CD4-positive, CD25-positive, alpha-beta regulatory T cell (primary cell): ENCODE results near the gene MARCO. TPM values are rescaled to one million over a fixed set of nuclear protein-coding genes. Genes with fewer than 3 reads are reported as not detected.

Experiments
- ATAC-seq, 2 donors: fragments of 150-1000 bp; cut with Tn5 transposase; one replicate each; pipeline ENCODE4 v1.10.0; 2021; ENCODE audit warnings: low read depth in 2 of 2, moderate number of reproducible peaks in 2 of 2, moderate library complexity in 1 of 2
- DNase-seq, 3 donors: peaks; one replicate each; pipeline versions ENCODE4 v3.0.0 to v3.0.0-alpha.2; 2012 to 2022; ENCODE audit warnings: mixed read lengths in 1 of 3
- H3K27ac ChIP-seq: one replicate; pipeline ENCODE4 v1.7.0; 2013; ENCODE audit warnings: mild to moderate bottlenecking, low read length; ENCODE audit not compliant: insufficient read depth, poor library complexity, severe bottlenecking
- H3K27me3 ChIP-seq: one replicate; pipeline ENCODE4 v1.7.0; 2013; ENCODE audit warnings: low read length; ENCODE audit not compliant: control insufficient read depth, insufficient read depth
- H3K36me3 ChIP-seq: one replicate; pipeline ENCODE4 v1.7.0; 2013; ENCODE audit warnings: mild to moderate bottlenecking, low read length, moderate library complexity; ENCODE audit not compliant: control insufficient read depth, insufficient read depth
- H3K4me1 ChIP-seq: 2 replicates; pipeline ENCODE4 v1.7.0; 2013; ENCODE audit warnings: mild to moderate bottlenecking, low read length; ENCODE audit not compliant: insufficient read depth, control insufficient read depth, poor library complexity, severe bottlenecking
- H3K4me3 ChIP-seq: one replicate; pipeline ENCODE4 v1.7.0; 2013; ENCODE audit warnings: low read depth, mild to moderate bottlenecking, low read length, moderate library complexity
- H3K9me3 ChIP-seq, 2 experiments: 1 replicate in 1 of 2; 2 replicates in 1 of 2; pipeline ENCODE4 v1.7.0; 2013; ENCODE audit warnings: low read length in 2 of 2, mild to moderate bottlenecking in 1 of 2, moderate library complexity in 1 of 2; ENCODE audit not compliant: control insufficient read depth in 2 of 2
- H3K27ac Mint-ChIP-seq, 3 donors: one replicate each; pipeline ENCODE4 v1.8.0; 2020 to 2022; ENCODE audit warnings: mild to moderate bottlenecking in 3 of 3, mixed read lengths in 3 of 3, moderate library complexity in 2 of 3
- H3K27me3 Mint-ChIP-seq: one replicate; pipeline ENCODE4 v1.8.0; 2022; ENCODE audit warnings: mild to moderate bottlenecking, mixed read lengths
- H3K36me3 Mint-ChIP-seq: one replicate; pipeline ENCODE4 v1.8.0; 2020; ENCODE audit warnings: mixed read lengths
- H3K4me1 Mint-ChIP-seq, 4 donors: one replicate each; pipeline ENCODE4 v1.8.0; 2020 to 2022; ENCODE audit warnings: mixed read lengths in 4 of 4, mild to moderate bottlenecking in 1 of 4
- H3K4me3 Mint-ChIP-seq, 4 donors: one replicate each; pipeline ENCODE4 v1.8.0; 2020 to 2022; ENCODE audit warnings: mild to moderate bottlenecking in 4 of 4, mixed read lengths in 4 of 4, moderate library complexity in 3 of 4
- H3K9me3 Mint-ChIP-seq, 7 donors: one replicate each; pipeline ENCODE4 v1.8.0; 2020 to 2022; ENCODE audit warnings: mixed read lengths in 7 of 7, mild to moderate bottlenecking in 3 of 7, moderate library complexity in 2 of 7
- polyA plus RNA-seq, 4 donors: library from polyadenylated mRNA; unstranded; fragments of 300-500 nt; fragmentation: Illumina TruSeq; gene quantifications; one replicate each; pipeline ENCODE4 v1.2.3, GENCODE V29; 2021
- total RNA-seq: library from RNA; stranded (reverse); gene quantifications from one replicate; pipeline ENCODE4 v1.2.3, GENCODE V29; 2022

The MARCO gene
- total and polyA plus RNA-seq, 5 donors from 2014 or later, result not detected

DNA sequence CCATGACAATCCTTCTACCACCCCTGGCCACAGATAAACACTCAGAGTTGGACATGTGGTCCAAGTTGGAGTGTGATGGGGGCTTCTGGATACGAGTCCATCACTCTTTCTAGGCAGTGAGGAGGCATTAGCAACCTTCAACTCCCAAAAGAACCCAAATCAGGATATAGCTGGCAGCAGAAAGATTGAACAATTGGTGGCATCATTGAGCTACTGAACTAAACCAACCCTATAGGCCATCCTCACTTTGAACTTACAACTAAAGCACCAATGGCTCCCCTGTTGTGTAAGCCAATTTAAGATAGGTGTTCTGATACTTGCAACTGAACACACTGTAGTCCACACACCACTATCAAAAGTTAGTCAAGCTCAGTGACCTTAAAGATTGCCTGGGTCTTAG lies 24.0 kb upstream of the MARCO start:
- Mint-ChIP-seq H3K4me1 (no peaks in the 10 kb centered on the region), H3K4me3 (no peak overlapping the region), H3K36me3 (no peaks in the 10 kb centered on the region), H3K9me3 (no peaks in the 10 kb centered on the region), H3K27ac (no peak overlapping the region), H3K27me3 (no peaks in the 10 kb centered on the region)
- Histone ChIP-seq H3K36me3 (no peaks in the 10 kb centered on the region), H3K27me3 (peaks cover 2% of the 10 kb centered on the region), H3K27ac (no peak overlapping the region), H3K9me3 (no peaks in the 10 kb centered on the region), H3K4me3 (no peak overlapping the region), H3K4me1 (no peaks in the 10 kb centered on the region)
- DNase-seq, result no peak
- no peak for ATAC-seq

GRCh38 chr2:118921646-118922045 lies 20.3 kb upstream of the MARCO start:
- no peaks in the 10 kb centered on the region for H3K36me3 Mint-ChIP-seq
- no peaks in the 10 kb centered on the region for H3K36me3 ChIP-seq

GRCh38 chr2:118922254-118922653 lies 19.7 kb upstream of the MARCO start:
- Mint-ChIP-seq H3K27me3 (no peaks in the 10 kb centered on the region), H3K27ac (no peak overlapping the region), H3K4me3 (no peak overlapping the region), H3K4me1 (no peaks in the 10 kb centered on the region), H3K36me3 (no peaks in the 10 kb centered on the region), H3K9me3 (peaks cover 0 to 3% (median 0%) of the 10 kb centered on the region in 7 donors)
- Histone ChIP-seq H3K36me3 (no peaks in the 10 kb centered on the region), H3K27ac (no peak overlapping the region), H3K4me3 (no peak overlapping the region), H3K27me3 (peaks cover 2% of the 10 kb centered on the region), H3K4me1 (no peaks in the 10 kb centered on the region), H3K9me3 (no peaks in the 10 kb centered on the region)
- DNase-seq (no peak), ATAC-seq (no peak)

More at GRCh38 chr2:118921646-118922045, 20.3 kb upstream of the MARCO start:
- Histone ChIP-seq H3K27me3 (peaks cover 2% of the 10 kb centered on the region), H3K27ac (no peak overlapping the region), H3K4me1 (no peaks in the 10 kb centered on the region), H3K4me3 (no peak overlapping the region), H3K9me3 (no peaks in the 10 kb centered on the region)
- no peaks in the 10 kb centered on the region for H3K9me3 Mint-ChIP-seq
- H3K4me1 Mint-ChIP-seq, result no peaks in the 10 kb centered on the region
- H3K4me3 Mint-ChIP-seq, result no peak overlapping the region
- no peak for DNase-seq
- no peak overlapping the region for H3K27ac Mint-ChIP-seq
- ATAC-seq, result no peak
- H3K27me3 Mint-ChIP-seq, result no peaks in the 10 kb centered on the region

- ATAC-seq (no peak), DNase-seq (no peak)
- Histone ChIP-seq H3K9me3 (no peaks in the 10 kb centered on the region), H3K27ac (no peak overlapping the region), H3K4me3 (no peak overlapping the region), H3K27me3 (peaks cover 2% of the 10 kb centered on the region), H3K4me1 (no peaks in the 10 kb centered on the region), H3K36me3 (no peaks in the 10 kb centered on the region)
- Mint-ChIP-seq H3K27ac (no peak overlapping the region), H3K4me1 (no peaks in the 10 kb centered on the region), H3K27me3 (no peaks in the 10 kb centered on the region), H3K36me3 (no peaks in the 10 kb centered on the region), H3K9me3 (peaks cover 0 to 3% (median 0%) of the 10 kb centered on the region in 7 donors), H3K4me3 (no peak overlapping the region)
These were observed 18.6 kb upstream of the MARCO start for GRCh38 chr2:118923371-118923770.

DNA sequence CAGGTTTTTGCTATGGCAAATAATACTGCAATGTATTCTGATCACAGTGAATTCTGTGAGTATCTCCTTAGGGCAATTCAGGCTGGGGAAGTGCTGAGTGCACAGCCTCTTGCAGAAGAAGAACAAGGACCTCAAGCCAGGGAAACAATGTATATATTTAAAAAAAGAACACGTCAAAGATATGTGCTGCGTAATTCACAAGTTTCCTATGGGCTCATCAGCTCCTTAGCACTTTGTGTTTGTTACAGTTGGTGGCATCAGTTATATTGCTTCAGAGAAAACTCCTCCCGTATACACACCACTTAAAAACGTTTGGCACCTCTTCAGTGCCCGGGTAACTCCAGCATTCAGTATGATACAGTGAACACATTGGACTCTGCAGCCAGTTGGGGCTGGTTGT lies 16.5 kb upstream of the MARCO start:
- Mint-ChIP-seq H3K4me1 (no peaks in the 10 kb centered on the region), H3K36me3 (no peaks in the 10 kb centered on the region), H3K9me3 (peaks cover 0 to 9% (median 3%) of the 10 kb centered on the region in 7 donors), H3K27ac (no peak overlapping the region), H3K4me3 (no peak overlapping the region), H3K27me3 (no peaks in the 10 kb centered on the region)
- no peaks in the 10 kb centered on the region for H3K4me1 ChIP-seq
- no peaks in the 10 kb centered on the region for H3K36me3 ChIP-seq
- DNase-seq, result no peak
- ATAC-seq, result no peak
- H3K4me3 ChIP-seq, result no peak overlapping the region
- no peaks in the 10 kb centered on the region for H3K9me3 ChIP-seq
- no peaks in the 10 kb centered on the region for H3K27me3 ChIP-seq
- H3K27ac ChIP-seq, result no peak overlapping the region

GRCh38 chr2:118925981-118926380 lies 16.0 kb upstream of the MARCO start:
- no peak for ATAC-seq

GRCh38 chr2:118929059-118929458 lies 12.9 kb upstream of the MARCO start:
- Histone ChIP-seq H3K36me3 (no peaks in the 10 kb centered on the region), H3K27ac (no peak overlapping the region), H3K4me3 (no peak overlapping the region), H3K4me1 (no peaks in the 10 kb centered on the region), H3K9me3 (peaks cover 12 to 17% of the 10 kb centered on the region in 2 experiments), H3K27me3 (no peaks in the 10 kb centered on the region)
- H3K9me3 Mint-ChIP-seq, result peaks cover 3 to 21% (median 12%) of the 10 kb centered on the region in 7 donors
- DNase-seq, result no peak
- H3K4me3 Mint-ChIP-seq, result no peak overlapping the region
- H3K27ac Mint-ChIP-seq, result no peak overlapping the region
- no peaks in the 10 kb centered on the region for H3K36me3 Mint-ChIP-seq
- H3K27me3 Mint-ChIP-seq, result peaks cover 4% of the 10 kb centered on the region
- no peak for ATAC-seq
- H3K4me1 Mint-ChIP-seq, result no peaks in the 10 kb centered on the region

More at GRCh38 chr2:118925981-118926380, 16.0 kb upstream of the MARCO start:
- no peak for DNase-seq
- Mint-ChIP-seq H3K36me3 (no peaks in the 10 kb centered on the region), H3K27ac (no peak overlapping the region), H3K4me3 (no peak overlapping the region), H3K4me1 (no peaks in the 10 kb centered on the region), H3K9me3 (peaks cover 0 to 9% (median 3%) of the 10 kb centered on the region in 7 donors), H3K27me3 (peaks cover 4% of the 10 kb centered on the region)
- Histone ChIP-seq H3K4me3 (no peak overlapping the region), H3K4me1 (no peaks in the 10 kb centered on the region), H3K27me3 (no peaks in the 10 kb centered on the region), H3K27ac (no peak overlapping the region), H3K9me3 (no peaks in the 10 kb centered on the region), H3K36me3 (no peaks in the 10 kb centered on the region)

- no peak overlapping the region for H3K27ac ChIP-seq
- H3K27ac Mint-ChIP-seq, result no peak overlapping the region
These were observed 9.0 kb upstream of the MARCO start for GRCh38 chr2:118932949-118933348.

More at GRCh38 chr2:118932949-118933348, 9.0 kb upstream of the MARCO start:
- no peaks in the 10 kb centered on the region for H3K4me1 Mint-ChIP-seq
- no peaks in the 10 kb centered on the region for H3K36me3 Mint-ChIP-seq
- Histone ChIP-seq H3K36me3 (no peaks in the 10 kb centered on the region), H3K27me3 (no peaks in the 10 kb centered on the region), H3K4me1 (no peaks in the 10 kb centered on the region), H3K9me3 (peaks cover 12 to 17% of the 10 kb centered on the region in 2 experiments), H3K4me3 (no peak overlapping the region)
- peaks cover 4% of the 10 kb centered on the region for H3K27me3 Mint-ChIP-seq
- ATAC-seq (no peak), DNase-seq (no peak)
- H3K4me3 Mint-ChIP-seq, result no peak overlapping the region
- H3K9me3 Mint-ChIP-seq, result peaks cover 3 to 21% (median 12%) of the 10 kb centered on the region in 7 donors
